GM19239 (cell line): Measurements from ENCODE around the gene COLGALT1.
A peak's percentile ranks its signal among the peaks of the same experiment; 100 is the strongest.
"Not testable (repeated sequence)": the region's sequence is repeated elsewhere in the genome, so short reads cannot be mapped to it uniquely, and the experiment has no call there.

Experiments
- DNase-seq: peaks from one replicate; pipeline ENCODE4 v3.0.0; 2011; ENCODE audit warnings: low spot score; ENCODE audit not compliant: insufficient read length
- FAIRE-seq: peaks from 2 replicates; lab custom pipeline; 2011; peaks lifted over from hg19 to GRCh38; lab: Jason Lieb, UNC

The COLGALT1 gene

DNA sequence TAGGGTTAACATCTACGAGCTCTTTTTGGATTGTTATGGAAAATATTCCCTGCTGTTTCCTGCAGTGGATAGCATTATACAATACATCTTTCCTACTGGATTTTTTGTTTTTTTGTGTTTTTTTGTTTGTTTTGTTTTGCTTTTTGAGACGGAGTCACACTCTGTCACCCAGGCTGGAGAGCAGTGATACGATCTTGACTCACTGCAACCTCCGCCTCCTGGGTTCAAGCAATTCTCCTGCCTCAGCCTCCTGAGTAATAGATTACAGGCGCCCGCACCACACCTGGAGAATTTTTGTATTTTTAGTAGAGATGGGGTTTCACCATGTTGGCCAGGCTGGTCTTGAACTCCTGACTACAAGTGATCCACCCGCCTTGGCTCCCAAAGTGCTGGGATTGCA lies 29.9 kb downstream of the COLGALT1 start:
- FAIRE-seq, DNase-seq: not testable (repeated sequence)

DNA sequence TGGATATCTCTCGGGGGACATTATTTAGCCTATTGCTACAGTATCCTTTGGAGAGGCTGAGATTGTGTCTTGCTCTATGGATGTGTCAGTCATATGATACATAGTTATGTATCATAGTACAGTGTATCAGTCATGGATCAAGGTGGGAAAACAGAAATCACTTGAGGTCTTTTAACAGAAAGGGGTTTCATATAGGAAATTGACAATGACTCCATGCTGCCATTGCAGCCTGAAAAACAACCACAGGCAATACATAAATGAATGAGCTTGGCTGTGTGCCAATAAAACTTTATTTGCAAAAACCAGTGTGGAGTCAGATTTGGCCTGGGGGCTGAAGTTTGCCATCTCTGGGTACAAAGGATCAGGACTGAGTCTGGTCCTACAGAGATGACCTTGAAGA lies 35.4 kb downstream of the COLGALT1 start:
- FAIRE-seq, result no peak
- no peak for DNase-seq

DNA sequence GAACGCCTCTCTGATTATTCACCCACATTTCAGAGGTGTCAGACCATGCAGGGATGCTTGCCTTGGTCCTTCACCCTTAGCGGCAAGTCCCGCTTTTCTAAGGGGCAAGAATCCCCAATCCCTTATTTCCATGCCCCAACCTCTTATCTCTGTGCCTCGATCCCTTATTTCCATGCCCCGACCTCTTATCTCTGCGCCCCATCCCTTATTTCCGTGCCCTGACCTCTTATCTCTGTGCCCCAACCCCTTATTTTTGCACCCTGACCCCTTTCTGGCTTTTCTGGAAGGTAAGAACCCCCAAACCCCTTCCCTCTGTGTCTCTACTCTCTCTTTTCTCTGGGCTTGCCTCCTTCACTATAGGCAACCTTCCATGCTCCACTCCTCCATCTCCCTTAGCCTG lies 38.8 kb downstream of the COLGALT1 start:
- not testable (repeated sequence) for DNase-seq, FAIRE-seq

DNA sequence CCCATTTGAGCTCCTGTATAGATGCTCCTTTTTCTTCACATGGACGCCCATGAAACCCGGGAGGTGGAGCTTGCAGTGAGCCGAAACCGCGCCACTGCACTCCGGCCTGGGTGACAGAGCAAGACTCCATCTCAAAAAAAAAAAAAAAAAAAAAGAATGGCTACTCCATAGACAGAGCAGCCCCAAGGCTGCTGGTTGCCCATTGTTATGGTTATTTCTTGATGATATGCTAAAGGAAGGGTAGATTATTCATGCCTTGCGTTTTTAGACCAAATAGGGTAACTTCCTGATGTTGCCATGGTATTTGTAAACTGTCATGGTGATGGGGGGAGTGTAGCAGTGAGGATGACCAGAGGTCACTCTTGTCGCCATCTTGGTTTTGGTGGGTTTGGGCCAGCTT lies 42.6 kb downstream of the COLGALT1 start:
- FAIRE-seq, result not testable (repeated sequence)

DNA sequence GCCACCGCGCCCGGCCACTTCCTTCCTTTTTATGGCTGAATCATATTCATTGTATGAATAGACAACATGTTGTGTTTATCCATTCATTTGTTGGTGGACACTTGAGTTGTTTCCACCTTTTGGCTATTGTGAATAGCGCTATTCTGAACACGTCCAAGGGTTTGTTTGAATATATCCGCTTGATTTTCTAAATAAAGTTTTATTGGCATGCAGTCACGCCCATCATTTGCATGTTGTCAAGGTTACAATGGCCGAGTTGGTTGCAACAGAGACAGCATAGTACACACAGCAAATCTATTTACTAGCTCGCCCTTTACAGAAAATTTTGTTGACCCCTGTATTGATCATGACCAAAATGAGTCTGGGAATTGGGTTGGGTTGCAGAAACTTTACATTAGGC lies 43.5 kb downstream of the COLGALT1 start:
- DNase-seq, result no peak
- no peak for FAIRE-seq

More for the DNA sequence above, 42.6 kb downstream of the COLGALT1 start:
- DNase-seq, result not testable (repeated sequence)

DNA sequence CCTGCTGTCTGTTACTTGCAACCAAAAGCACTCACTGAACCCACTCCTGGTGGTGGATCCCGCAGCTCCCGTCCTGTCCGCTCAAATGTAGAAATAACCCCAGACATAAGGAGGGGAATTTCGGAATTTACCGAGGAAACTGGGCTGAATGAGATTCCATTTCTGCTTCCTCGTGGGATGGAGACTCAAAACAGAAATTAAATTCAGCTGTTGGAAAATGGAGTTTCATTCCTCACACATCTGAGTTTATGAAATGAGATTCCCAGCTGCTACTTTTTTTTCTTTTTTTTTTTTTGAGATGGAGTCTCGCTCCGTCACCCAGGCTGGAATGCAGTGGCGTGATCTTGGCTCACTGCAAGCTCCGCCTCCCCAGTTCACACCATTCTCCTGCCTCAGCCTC lies 44.3 kb downstream of the COLGALT1 start:
- DNase-seq (no peak), FAIRE-seq (no peak)

DNA sequence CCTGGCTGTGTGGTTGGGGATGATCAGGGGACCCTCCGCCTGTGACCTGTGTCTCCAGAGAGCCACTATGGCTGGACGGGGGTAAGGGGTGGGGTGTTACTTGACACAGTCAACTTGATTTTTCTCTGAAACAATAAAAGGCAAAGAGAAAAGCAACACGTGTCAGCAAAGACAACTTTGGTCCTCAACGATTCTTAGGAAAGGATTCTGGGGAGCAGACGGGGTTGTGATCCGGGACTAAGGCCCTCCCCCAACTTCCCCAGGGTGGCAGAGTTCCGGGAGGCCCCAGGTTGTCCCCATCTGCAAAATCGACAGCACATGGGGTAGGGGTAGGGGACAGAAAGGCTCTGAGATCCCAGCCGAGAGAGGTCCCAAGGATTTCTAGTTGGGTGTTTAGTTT lies 46.2 kb downstream of the COLGALT1 start:
- no peak for FAIRE-seq
- DNase-seq, result no peak

DNA sequence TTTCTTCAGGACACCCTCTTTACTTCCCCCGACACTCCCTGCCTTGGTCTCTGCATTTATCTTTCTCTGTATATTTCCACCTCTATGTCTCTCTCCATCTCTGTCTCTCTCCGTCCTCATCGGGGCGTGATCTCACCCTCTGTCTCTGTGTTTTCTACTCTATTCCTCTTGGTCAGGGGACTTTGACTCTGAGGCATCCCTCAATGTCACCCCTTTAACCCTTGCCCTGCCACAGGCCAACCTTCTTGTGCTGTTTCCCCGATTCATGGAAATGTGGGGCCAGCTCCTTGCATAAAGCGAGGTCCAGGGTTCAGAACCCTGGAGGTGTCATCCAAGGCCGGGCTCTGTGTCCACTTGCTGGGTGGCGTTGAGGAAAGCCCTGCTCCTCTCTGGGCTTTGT lies 46.8 kb downstream of the COLGALT1 start:
- DNase-seq (no peak), FAIRE-seq (no peak)

DNA sequence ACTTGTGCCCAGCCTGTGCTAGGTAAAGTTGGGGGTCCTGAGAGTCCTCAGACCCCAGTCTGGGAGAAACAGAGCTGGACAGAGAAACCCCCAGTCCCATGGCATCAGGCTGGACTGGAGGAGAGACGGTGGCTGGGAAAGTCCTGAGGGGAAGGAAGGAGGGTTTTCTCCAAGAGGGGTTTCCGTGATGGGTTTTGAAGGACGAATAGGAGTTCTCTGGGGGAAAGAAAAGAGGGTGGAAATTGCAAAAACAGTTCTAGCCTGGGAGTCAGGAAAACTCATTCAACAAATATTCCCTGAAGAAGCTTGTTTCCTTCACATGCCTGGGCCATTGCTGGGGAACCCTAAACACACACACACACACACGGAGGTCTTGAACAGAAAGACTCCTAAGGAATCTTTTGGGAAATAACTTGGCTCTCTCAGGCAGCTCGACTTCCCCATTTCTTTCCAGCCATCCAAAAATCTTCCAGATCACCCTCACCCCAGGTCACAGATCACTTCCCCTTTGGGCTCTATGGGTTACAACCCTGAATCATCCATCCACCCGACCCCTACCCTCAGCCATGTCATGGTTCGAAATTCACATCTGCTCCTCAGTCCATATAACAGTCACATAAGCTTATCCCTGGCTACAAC lies 47.5 kb downstream of the COLGALT1 start:
- no peak for DNase-seq
- FAIRE-seq, result no peak

DNA sequence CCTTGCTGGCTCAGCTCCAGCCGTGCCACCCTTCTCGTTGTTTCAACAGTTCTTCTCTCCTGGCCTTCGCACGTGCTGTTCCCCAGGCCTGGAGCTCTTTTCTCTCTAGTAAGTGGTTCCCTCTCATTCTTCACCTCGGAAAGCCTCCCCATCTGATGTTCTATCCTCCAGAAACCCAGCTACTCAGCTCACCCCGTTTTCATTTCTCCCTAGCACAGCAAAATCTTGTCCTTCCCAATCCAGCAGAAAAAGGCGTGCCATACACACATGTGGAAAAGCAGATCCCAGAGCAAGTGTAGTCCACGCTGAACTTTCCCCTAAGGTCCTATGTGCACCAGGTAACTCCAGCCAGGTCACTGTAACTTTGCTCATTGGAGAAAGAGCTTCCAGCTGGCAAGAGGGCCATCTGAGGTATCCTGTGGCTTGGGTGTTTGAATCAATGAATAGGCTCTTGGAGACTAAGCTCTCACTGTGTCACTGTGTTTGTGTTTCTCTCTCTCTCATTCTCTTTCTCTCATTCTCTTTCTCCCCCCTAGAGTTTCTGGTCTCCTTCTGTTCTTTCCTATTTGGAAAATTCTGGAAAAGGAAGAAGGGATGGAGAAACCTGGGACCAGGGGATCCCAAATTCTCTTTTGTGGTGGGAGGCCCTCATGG lies 49.0 kb downstream of the COLGALT1 start:
- DNase-seq, result no peak
- FAIRE-seq, result no peak

DNA sequence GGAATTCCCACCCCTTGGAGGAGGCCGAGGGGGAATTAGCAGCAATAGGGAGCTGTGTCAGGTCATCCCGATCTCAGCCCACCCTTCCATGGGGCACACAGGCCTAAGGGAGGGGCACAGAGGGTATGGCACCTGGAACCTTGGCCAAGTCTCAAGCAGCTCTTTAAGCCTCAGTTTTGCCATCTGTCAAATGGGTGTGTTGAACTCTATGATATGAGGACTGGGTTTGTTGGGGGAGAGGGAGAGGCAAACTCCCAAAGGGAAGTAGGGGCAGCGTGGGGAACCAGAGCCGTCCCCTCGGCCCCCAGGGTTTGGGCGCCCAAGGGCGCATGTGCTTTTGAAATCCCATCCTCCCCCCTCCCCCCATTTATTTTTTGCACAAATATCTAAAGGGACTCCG lies 49.7 kb downstream of the COLGALT1 start:
- no peak for FAIRE-seq
- DNase-seq, result no peak

DNA sequence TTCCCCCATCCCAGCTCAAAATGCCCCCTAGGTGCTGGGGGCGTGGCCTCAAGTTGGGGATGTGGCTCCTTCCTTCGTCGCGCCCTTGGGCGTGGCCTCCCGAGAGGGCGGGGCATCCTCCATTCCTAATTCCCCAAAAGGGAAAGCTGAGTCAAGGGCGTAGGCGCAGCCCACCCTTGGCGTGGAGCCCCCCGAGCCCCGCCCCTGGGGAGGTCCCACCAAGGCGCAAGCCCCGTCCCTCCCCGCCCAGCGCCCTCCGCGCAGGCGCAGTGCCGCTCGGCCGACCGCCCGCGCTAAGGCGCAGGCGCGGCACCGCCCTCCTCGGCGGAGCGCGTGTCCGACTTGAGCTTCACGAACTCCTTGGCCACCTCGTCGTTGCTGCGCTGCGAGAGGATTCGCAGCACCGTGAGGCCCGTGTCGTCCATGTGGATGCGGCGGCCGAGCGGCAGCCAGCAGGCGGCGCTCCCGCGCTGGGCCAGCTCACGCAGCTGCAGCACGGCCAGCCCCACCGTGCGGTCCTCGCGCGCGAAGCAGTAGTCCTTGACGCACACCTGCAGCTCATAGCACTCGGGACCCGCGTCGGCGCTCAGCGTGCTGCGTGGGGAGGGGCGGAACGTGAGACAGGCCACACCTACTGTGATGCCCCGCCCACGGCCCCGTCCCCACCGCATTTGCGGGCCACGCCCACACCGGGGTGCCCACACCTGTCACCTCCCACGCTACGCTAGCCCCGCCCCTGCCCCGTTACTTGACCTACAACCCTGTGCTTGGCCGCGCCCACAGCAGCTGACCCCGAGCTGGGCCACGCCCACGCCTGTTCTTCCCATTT lies 50.5 kb downstream of the COLGALT1 start:
- peak; percentile 87 for FAIRE-seq
- DNase-seq, result peak; percentile 86

DNA sequence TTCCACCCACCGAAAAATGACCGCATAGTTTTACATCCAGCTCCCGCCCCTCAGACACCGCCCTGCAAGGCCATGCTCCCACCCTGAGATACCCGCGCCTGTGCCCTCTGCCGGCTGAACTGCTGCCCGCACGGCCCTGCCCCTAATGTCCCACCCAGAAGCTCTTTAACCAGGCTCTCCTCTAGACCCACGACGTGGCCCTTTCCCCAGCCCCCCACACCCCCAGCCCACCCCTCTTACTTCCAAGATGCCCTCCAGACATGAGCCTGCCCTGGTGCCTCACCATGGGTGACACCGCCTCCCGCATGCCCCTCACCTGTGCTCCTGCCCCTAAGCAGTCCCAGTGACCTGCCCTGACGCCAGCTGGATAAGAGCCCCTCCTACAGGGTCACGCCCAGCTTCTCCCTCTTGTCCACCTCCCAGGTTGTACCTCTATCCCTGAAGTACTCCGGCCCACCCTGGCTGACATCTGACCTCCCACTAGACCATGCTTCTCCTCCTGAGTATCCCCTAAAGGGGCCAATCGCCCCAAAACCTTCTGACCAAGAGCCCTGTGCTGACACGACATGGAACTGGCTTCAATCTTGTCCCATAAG lies 51.2 kb downstream of the COLGALT1 start:
- FAIRE-seq (no peak), DNase-seq (no peak)

DNA sequence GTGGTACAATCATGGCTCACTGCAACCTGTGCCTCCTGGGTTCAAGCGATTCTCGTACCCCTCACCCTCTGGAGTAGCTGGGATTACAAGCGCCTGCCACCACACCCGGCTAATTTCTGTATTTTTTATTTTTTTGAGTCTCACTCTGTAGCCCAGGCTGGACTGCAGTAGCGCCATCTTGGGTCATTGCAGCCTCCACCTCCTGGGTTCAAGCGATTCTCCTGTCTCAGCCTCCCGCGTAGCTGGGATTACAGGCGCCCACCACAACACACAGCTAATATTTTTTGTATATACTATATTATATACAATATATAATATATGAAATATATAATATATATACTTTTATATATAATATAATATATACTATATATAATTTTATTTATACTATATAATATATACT lies 52.5 kb downstream of the COLGALT1 start:
- no peak for FAIRE-seq

DNA sequence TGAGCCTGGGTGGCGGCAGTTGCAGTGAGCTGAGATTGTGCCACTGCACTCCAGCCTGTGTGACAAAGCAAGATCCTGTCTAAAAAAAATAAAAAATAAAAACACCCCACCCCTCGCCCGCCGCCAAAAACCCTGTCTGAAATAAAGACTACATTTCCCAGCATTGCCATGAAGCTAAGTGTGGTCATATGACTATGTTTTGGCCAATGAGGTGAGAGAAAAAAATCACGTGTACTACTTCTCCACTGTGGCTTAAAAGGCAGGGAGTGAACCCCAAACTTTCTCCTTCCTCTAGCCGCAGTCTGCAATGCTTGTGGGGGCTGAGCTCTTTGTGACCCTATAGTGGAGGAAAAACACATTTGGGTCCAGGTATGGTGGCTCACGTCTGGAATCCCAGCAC lies 54.9 kb downstream of the COLGALT1 start:
- FAIRE-seq, result no peak

More for the DNA sequence above, 52.5 kb downstream of the COLGALT1 start:
- DNase-seq, result no peak

DNA sequence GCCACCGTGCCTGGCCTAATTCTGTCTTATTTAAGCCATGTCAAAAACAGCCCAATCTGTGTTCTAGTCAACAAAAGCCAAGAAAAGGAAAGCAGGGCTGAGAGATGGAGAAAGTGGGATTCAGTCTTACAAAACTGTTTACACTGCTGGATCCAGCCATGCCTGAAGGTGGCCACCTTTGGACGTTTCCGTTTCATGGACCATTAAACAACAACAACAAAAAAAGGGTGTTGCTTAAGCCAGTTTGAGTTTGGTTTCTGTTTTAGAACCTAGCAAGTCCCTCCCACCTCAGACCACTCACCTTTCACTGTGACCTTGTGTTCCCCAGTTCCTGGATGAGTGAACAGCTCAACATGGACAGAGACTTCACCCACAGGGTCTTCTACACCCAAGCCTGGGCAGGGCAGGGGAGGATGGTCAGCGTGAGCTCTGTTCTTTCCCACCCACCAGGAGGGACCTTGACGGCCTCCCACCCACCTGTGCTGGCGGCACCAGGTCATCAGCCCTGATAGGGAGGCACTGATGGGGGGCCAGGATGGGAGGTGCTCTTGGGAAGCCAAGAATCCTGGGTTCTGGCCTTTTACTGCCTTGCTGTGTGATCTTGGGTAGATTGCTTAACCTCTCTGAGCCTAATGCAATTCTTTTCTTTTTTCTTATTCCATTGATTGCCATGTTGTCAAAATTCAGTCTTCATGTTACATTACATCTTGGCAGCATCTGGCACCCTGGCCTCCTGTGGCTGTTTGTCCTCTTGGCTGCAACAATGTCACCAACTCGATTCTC lies 56.2 kb downstream of the COLGALT1 start:
- peak; percentile 44 for DNase-seq
- no peak for FAIRE-seq

More for the DNA sequence above, 54.9 kb downstream of the COLGALT1 start:
- peak; percentile 43 for DNase-seq

DNA sequence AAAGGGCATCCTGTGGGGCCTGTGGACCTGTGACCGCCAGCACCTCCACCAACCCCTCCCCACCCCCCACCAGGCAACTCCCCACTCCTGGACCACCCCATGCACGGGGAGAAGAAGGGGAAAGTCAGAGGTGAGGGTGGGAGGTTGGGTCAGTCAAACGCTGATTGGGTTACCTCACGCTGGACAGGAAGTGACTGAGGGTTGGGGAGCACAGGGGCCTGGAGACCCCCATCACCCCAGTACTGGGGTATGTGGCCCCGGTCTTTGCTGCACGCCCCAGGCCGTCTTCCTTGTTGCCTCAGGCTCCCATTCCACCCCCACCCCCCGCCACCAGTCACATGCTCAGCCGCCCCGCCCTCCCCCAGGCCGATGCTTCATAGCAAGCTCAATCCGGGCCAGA lies 59.0 kb downstream of the COLGALT1 start:
- no peak for FAIRE-seq
- no peak for DNase-seq

DNA sequence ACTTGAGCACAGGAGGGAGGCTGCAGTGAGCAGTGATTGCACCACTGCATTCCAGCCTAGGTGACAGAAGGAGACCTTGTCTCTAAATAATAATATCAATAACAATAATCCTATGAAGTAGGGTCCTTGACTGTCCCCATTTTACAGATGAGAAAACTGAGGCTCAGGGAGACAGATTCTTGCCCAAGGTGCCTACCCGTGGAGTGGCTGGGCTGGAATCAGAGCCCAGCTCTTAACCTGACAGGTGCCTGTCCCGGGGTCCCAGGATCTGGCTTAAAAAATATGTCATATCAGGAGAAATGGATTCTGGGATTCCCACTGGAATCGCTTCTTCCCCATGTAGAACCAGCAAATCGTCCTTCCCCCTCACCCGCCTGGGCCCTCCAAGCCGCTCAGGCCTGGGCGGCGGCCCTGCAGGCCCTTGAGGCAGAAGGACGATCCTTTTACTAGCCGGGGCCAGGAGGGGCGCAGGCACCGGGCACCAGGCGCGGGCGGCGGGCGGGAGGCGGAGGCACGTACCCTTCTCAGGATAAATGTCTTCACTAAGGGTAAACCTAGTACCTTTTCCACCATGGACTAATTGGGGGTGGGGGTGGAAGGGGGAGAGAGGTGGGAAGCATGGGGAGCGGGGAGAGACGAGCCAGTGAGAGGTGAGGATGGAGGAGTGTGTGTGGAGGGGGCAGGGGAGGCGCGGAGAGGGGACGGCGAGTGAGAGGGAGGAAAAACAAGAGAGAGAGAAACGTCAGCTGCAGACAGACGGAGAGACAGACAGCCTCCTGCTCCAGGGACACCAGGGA lies 60.6 kb downstream of the COLGALT1 start:
- DNase-seq, result no peak

DNA sequence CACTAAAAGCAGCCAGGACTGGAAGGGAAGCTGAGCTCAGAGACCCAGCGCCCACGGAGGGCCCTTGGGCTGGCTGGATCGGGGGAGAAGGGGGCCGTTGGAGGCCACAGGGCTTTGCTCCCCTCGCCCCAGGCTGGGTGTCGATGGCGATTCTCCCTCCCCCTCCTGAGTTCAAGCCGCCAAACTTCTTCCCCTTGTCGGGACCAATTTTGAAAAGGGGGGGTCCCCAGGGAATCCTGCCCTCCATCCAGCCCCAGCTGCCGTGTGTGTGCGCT lies 61.2 kb downstream of the COLGALT1 start:
- DNase-seq (no peak), FAIRE-seq (no peak)

More for the DNA sequence above, 60.6 kb downstream of the COLGALT1 start:
- no peak for FAIRE-seq
